ENCODE data around the gene HMX1. TPM values are rescaled to one million over a fixed set of nuclear protein-coding genes. Genes with fewer than 3 reads are reported as not detected.

HMX1 gene
- total and polyA plus RNA-seq, 2 experiments from 2014 or later, result 0.69 TPM; not detected in 1

DNA sequence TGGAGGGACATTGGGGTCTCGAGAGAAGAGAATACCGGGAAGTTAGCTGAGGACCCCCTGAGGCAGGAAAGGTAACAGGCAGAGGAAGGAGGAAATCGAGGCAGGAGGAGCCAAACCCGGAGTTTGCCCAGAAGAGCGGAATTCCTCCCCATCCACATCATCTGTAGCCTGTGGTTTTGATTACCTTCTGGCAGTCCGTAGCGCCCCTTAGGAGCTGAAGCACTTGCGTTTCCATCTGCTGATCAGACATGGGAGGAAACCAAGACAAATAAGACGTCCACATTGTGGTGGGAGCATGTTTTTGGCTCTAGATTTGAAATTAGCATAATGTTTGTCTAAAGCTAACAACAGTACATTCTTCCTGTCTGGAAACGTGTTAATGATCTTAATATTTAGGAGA, 26.8 kb upstream of the HMX1 start (continued):
- TF ChIP-seq, protein P1, sequence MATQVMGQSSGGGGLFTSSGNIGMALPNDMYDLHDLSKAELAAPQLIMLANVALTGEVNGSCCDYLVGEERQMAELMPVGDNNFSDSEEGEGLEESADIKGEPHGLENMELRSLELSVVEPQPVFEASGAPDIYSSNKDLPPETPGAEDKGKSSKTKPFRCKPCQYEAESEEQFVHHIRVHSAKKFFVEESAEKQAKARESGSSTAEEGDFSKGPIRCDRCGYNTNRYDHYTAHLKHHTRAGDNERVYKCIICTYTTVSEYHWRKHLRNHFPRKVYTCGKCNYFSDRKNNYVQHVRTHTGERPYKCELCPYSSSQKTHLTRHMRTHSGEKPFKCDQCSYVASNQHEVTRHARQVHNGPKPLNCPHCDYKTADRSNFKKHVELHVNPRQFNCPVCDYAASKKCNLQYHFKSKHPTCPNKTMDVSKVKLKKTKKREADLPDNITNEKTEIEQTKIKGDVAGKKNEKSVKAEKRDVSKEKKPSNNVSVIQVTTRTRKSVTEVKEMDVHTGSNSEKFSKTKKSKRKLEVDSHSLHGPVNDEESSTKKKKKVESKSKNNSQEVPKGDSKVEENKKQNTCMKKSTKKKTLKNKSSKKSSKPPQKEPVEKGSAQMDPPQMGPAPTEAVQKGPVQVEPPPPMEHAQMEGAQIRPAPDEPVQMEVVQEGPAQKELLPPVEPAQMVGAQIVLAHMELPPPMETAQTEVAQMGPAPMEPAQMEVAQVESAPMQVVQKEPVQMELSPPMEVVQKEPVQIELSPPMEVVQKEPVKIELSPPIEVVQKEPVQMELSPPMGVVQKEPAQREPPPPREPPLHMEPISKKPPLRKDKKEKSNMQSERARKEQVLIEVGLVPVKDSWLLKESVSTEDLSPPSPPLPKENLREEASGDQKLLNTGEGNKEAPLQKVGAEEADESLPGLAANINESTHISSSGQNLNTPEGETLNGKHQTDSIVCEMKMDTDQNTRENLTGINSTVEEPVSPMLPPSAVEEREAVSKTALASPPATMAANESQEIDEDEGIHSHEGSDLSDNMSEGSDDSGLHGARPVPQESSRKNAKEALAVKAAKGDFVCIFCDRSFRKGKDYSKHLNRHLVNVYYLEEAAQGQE (IDR thresholded peaks at IDR 0.05; ENCODE audit: unreplicated experiment), result no peak
- TF ChIP-seq POLR2AphosphoS5 (IDR thresholded peaks at IDR 0.05; ENCODE audit: low read depth) (no peak), STAT1 (IDR thresholded peaks at IDR 0.05; ENCODE audit: unreplicated experiment) (no peak), JUNB (IDR thresholded peaks at IDR 0.05; ENCODE audit: unreplicated experiment) (no peak)

GRCh38 chr4:8897251-8898167, 25.9 kb upstream of the HMX1 start:
- no peaks in the 10 kb centered on the region for H3F3A ChIP-seq (replicated peaks; ENCODE audit: low read depth)
- H3K36me3 ChIP-seq (ENCODE audit: insufficient read depth), result peaks cover 3% of the 10 kb centered on the region; the same call in 1 of the 2 replicates
- no peak for DNase-seq (ENCODE audit: low spot score)
- peak overlapping the region; percentile 62 for H3K4me2 ChIP-seq
- H3K4me1 ChIP-seq (ENCODE audit: insufficient read depth), result peaks cover 15% of the 10 kb centered on the region; the same call in 1 of the 2 replicates
- peaks cover 14% of the 10 kb centered on the region for H3K36me3 Mint-ChIP-seq (ENCODE audit: low read depth)
- H3K9me3 Mint-ChIP-seq, result peaks cover 29% of the 10 kb centered on the region
- H3K27ac Mint-ChIP-seq, result no peak overlapping the region
- peaks cover 61% of the 10 kb centered on the region for H3K27me3 ChIP-seq (ENCODE audit: insufficient read depth)
- peaks cover 61% of the 10 kb centered on the region for H3K27me3 Mint-ChIP-seq (ENCODE audit: insufficient read depth, low read depth, poor library complexity)
- H3K4me3 Mint-ChIP-seq, result no peak overlapping the region
- ATAC-seq, result no peak
- TF ChIP-seq JUNB (IDR thresholded peaks at IDR 0.05; ENCODE audit: unreplicated experiment) (no peak), EZH2phosphoT487 (IDR thresholded peaks at IDR 0.05; ENCODE audit: unreplicated experiment) (no peak)
- no peak overlapping the region for H2AFZ ChIP-seq
- H3K4me1 Mint-ChIP-seq, result peaks cover 24% of the 10 kb centered on the region
- no peaks in the 10 kb centered on the region for H3K9me2 ChIP-seq (ENCODE audit: insufficient read depth)
- no peak overlapping the region for H3K27ac ChIP-seq (ENCODE audit: low read depth)
- H3K79me2 ChIP-seq (replicated peaks; ENCODE audit: insufficient read depth), result no peaks in the 10 kb centered on the region
- H3K4me3 ChIP-seq, result no peak overlapping the region
- no peaks in the 10 kb centered on the region for H4K20me1 ChIP-seq (replicated peaks; ENCODE audit: insufficient read depth)

DNA sequence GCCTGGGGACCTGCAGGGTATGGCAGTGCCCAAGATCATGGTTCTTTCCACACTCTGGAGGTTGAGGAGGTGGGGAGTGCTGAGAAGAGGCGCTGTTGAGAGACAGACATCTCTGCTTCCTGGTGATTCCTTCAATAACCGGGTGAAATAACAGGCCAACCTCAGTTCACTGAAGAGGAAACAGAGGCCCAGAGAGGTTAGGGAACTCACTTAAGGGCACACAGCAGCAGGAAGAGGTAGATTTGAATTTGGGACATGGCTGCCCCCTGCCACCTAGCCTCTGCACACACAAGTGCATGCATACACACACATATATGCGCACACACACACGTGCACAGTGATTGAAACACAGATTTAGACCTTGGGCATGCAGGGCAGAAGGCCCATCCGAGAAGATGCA, 24.9 kb upstream of the HMX1 start:
- H3K4me2 ChIP-seq, result peak overlapping the region; percentile 62
- H3F3A ChIP-seq (replicated peaks; ENCODE audit: low read depth), result no peaks in the 10 kb centered on the region
- no peak overlapping the region for H3K27ac Mint-ChIP-seq
- H3K79me2 ChIP-seq (replicated peaks; ENCODE audit: insufficient read depth), result no peaks in the 10 kb centered on the region
- H3K4me3 Mint-ChIP-seq, result no peak overlapping the region
- H3K9me3 Mint-ChIP-seq, result peaks cover 20% of the 10 kb centered on the region
- DNase-seq (ENCODE audit: low spot score) (no peak), ATAC-seq (no peak)
- H3K36me3 ChIP-seq (ENCODE audit: insufficient read depth), result peaks cover 3% of the 10 kb centered on the region; the same call in 1 of the 2 replicates
- peaks cover 71% of the 10 kb centered on the region for H3K27me3 ChIP-seq (ENCODE audit: insufficient read depth)
- H3K4me1 Mint-ChIP-seq, result peaks cover 25% of the 10 kb centered on the region
- H3K9me2 ChIP-seq (ENCODE audit: insufficient read depth), result no peaks in the 10 kb centered on the region
- no peak overlapping the region for H2AFZ ChIP-seq
- H3K4me3 ChIP-seq, result no peak overlapping the region
- no peaks in the 10 kb centered on the region for H4K20me1 ChIP-seq (replicated peaks; ENCODE audit: insufficient read depth)
- peaks cover 69% of the 10 kb centered on the region for H3K27me3 Mint-ChIP-seq (ENCODE audit: insufficient read depth, low read depth, poor library complexity)
- H3K36me3 Mint-ChIP-seq (ENCODE audit: low read depth), result peaks cover 8% of the 10 kb centered on the region
- peaks cover 15% of the 10 kb centered on the region; the same call in 1 of the 2 replicates for H3K4me1 ChIP-seq (ENCODE audit: insufficient read depth)
- no peak overlapping the region for H3K27ac ChIP-seq (ENCODE audit: low read depth)
- TF ChIP-seq ZNF114 (CRISPR knock-in tag; IDR thresholded peaks at IDR 0.05) (no peak), CREB1 (CRISPR knock-in tag; IDR thresholded peaks at IDR 0.05; ENCODE audit: low read depth) (no peak), STAT1 (IDR thresholded peaks at IDR 0.05; ENCODE audit: unreplicated experiment) (no peak), EZH2 (IDR thresholded peaks at IDR 0.05; ENCODE audit: low read depth, unreplicated experiment) (no peak), POLR2AphosphoS5 (IDR thresholded peaks at IDR 0.05; ENCODE audit: low read depth) (no peak), JUNB (IDR thresholded peaks at IDR 0.05; ENCODE audit: unreplicated experiment) (no peak)
- TF ChIP-seq, protein P2, sequence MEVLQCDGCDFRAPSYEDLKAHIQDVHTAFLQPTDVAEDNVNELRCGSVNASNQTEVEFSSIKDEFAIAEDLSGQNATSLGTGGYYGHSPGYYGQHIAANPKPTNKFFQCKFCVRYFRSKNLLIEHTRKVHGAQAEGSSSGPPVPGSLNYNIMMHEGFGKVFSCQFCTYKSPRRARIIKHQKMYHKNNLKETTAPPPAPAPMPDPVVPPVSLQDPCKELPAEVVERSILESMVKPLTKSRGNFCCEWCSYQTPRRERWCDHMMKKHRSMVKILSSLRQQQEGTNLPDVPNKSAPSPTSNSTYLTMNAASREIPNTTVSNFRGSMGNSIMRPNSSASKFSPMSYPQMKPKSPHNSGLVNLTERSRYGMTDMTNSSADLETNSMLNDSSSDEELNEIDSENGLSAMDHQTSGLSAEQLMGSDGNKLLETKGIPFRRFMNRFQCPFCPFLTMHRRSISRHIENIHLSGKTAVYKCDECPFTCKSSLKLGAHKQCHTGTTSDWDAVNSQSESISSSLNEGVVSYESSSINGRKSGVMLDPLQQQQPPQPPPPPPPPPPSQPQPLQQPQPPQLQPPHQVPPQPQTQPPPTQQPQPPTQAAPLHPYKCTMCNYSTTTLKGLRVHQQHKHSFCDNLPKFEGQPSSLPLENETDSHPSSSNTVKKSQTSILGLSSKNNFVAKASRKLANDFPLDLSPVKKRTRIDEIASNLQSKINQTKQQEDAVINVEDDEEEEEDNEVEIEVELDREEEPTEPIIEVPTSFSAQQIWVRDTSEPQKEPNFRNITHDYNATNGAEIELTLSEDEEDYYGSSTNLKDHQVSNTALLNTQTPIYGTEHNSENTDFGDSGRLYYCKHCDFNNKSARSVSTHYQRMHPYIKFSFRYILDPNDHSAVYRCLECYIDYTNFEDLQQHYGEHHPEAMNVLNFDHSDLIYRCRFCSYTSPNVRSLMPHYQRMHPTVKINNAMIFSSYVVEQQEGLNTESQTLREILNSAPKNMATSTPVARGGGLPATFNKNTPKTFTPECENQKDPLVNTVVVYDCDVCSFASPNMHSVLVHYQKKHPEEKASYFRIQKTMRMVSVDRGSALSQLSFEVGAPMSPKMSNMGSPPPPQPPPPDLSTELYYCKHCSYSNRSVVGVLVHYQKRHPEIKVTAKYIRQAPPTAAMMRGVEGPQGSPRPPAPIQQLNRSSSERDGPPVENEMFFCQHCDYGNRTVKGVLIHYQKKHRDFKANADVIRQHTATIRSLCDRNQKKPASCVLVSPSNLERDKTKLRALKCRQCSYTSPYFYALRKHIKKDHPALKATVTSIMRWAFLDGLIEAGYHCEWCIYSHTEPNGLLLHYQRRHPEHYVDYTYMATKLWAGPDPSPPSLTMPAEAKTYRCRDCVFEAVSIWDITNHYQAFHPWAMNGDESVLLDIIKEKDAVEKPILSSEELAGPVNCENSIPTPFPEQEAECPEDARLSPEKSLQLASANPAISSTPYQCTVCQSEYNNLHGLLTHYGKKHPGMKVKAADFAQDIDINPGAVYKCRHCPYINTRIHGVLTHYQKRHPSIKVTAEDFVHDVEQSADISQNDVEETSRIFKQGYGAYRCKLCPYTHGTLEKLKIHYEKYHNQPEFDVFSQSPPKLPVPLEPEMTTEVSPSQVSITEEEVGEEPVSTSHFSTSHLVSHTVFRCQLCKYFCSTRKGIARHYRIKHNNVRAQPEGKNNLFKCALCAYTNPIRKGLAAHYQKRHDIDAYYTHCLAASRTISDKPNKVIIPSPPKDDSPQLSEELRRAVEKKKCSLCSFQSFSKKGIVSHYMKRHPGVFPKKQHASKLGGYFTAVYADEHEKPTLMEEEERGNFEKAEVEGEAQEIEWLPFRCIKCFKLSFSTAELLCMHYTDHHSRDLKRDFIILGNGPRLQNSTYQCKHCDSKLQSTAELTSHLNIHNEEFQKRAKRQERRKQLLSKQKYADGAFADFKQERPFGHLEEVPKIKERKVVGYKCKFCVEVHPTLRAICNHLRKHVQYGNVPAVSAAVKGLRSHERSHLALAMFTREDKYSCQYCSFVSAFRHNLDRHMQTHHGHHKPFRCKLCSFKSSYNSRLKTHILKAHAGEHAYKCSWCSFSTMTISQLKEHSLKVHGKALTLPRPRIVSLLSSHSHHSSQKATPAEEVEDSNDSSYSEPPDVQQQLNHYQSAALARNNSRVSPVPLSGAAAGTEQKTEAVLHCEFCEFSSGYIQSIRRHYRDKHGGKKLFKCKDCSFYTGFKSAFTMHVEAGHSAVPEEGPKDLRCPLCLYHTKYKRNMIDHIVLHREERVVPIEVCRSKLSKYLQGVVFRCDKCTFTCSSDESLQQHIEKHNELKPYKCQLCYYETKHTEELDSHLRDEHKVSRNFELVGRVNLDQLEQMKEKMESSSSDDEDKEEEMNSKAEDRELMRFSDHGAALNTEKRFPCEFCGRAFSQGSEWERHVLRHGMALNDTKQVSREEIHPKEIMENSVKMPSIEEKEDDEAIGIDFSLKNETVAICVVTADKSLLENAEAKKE (CRISPR knock-in tag; IDR thresholded peaks at IDR 0.05), result no peak
